LNCaP clone FGC (cell line): ENCODE measurements around the gene TRAP1.
"Not testable (repeated sequence)": the region's sequence is repeated elsewhere in the genome, so short reads cannot be mapped to it uniquely, and the experiment has no call there.

ENCODE experiments used
- DNase-seq: peaks from one replicate; pipeline ENCODE4 v3.0.0-alpha.2; 2011; ENCODE audit warnings: low read depth
- H3K4me3 ChIP-seq: 2 replicates; pipeline ENCODE4 v1.5.1; 2011; ENCODE audit warnings: mild to moderate bottlenecking, low read depth, low read length, control low read depth
- CTCF ChIP-seq: IDR thresholded peaks from 2 replicates; pipeline ENCODE4 v1.5.1; 2012; ENCODE audit warnings: mild to moderate bottlenecking; ENCODE audit not compliant: control insufficient read depth, insufficient read depth; ENCODE audit errors: extremely low read depth

Gene TRAP1

GRCh38 chr16:3659251-3659650, 58.1 kb downstream of the TRAP1 start:
- no peak for DNase-seq
- no peak overlapping the region for H3K4me3 ChIP-seq
- TF ChIP-seq CTCF, result no peak

- DNase-seq, result no peak
- H3K4me3 ChIP-seq, result no peak overlapping the region
- TF ChIP-seq CTCF, result no peak
These were observed 60.5 kb downstream of the TRAP1 start for GRCh38 chr16:3656491-3657468.

- not testable (repeated sequence) for DNase-seq, H3K4me3 ChIP-seq
These were observed 61.2 kb downstream of the TRAP1 start for GRCh38 chr16:3656160-3656490.

GRCh38 chr16:3655396-3656159, 61.7 kb downstream of the TRAP1 start:
- no peak overlapping the region for H3K4me3 ChIP-seq
- TF ChIP-seq CTCF, result no peak
- no peak for DNase-seq

- no peak overlapping the region for H3K4me3 ChIP-seq
- no peak for TF ChIP-seq CTCF
- DNase-seq, result no peak
These were observed 62.3 kb downstream of the TRAP1 start for GRCh38 chr16:3655030-3655395.

- peak; percentile 79 for TF ChIP-seq CTCF
- no peak for DNase-seq
- H3K4me3 ChIP-seq, result no peak within 1 kb of the TSS
These were observed 62.9 kb downstream of the TRAP1 start, which contains the start of gene DNASE1 for GRCh38 chr16:3654249-3654991. DNASE1 (plus strand) TSS chr16:3654691; CDS start chr16:3655374, 683 bp downstream.
